Right lung (tissue), 5 donors: Measurements from ENCODE around the gene PDIA5. TPM values are rescaled to one million over a fixed set of nuclear protein-coding genes. Genes with fewer than 3 reads are reported as not detected.

Experiments
- DNase-seq, 2 donors: peaks; one replicate each; pipeline ENCODE4 v3.0.0-alpha.2; 2013
- polyA plus RNA-seq, 5 donors: library from polyadenylated mRNA; unstranded; fragments of 120-200 nt; gene quantifications; one replicate each; pipeline versions ENCODE4 v1.2.1 to v1.2.3, GENCODE V29; 2013; ENCODE audit warnings: inconsistent platforms in 1 of 5, low replicate concordance in 1 of 5; ENCODE audit not compliant: insufficient read length in 5 of 5, insufficient read depth in 1 of 5

PDIA5 gene
- polyA plus RNA-seq, 5 donors, result 25.8 to 33.8 (median 30.6) TPM

GRCh38 chr3:123037015-123037375, 29.8 kb upstream of the PDIA5 start:
- DNase-seq, result no peak

GRCh38 chr3:123038751-123039150, 28.1 kb upstream of the PDIA5 start:
- no peak for DNase-seq

- DNase-seq, result no peak
These were observed 27.6 kb upstream of the PDIA5 start for GRCh38 chr3:123039178-123039577.

- no peak for DNase-seq
These were observed 24.4 kb upstream of the PDIA5 start for GRCh38 chr3:123042413-123042812.

GRCh38 chr3:123044981-123045763, 21.7 kb upstream of the PDIA5 start:
- DNase-seq, result no peak

GRCh38 chr3:123046262-123047061, 20.4 kb upstream of the PDIA5 start:
- no peak for DNase-seq

- DNase-seq, result no peak
These were observed 19.8 kb upstream of the PDIA5 start for GRCh38 chr3:123047062-123047319.

- DNase-seq, result no peak
These were observed 18.2 kb upstream of the PDIA5 start for GRCh38 chr3:123048480-123049237.

- no peak for DNase-seq
These were observed 16.2 kb upstream of the PDIA5 start for GRCh38 chr3:123050666-123051065.

GRCh38 chr3:123053107-123053506, 13.7 kb upstream of the PDIA5 start:
- DNase-seq, result no peak

GRCh38 chr3:123054109-123054778, 12.6 kb upstream of the PDIA5 start:
- no peak for DNase-seq

- DNase-seq, result no peak
These were observed 11.9 kb upstream of the PDIA5 start for GRCh38 chr3:123054931-123055330.

GRCh38 chr3:123055352-123055751, 11.5 kb upstream of the PDIA5 start:
- no peak for DNase-seq

GRCh38 chr3:123058505-123058904, 8.3 kb upstream of the PDIA5 start:
- no peak for DNase-seq

GRCh38 chr3:123060054-123060453, 6.8 kb upstream of the PDIA5 start:
- no peak for DNase-seq

- no peak for DNase-seq
These were observed 5.0 kb upstream of the PDIA5 start for GRCh38 chr3:123061856-123062255.

- DNase-seq, result no peak
These were observed 3.8 kb upstream of the PDIA5 start for GRCh38 chr3:123063034-123063433.

GRCh38 chr3:123064506-123064905, 2.3 kb upstream of the PDIA5 start:
- no peak for DNase-seq

- no peak for DNase-seq
These were observed 1.9 kb upstream of the PDIA5 start for GRCh38 chr3:123064914-123065313.

GRCh38 chr3:123066599-123066895, 278 bp upstream of the PDIA5 start:
- DNase-seq, result no peak

GRCh38 chr3:123067689-123068600, 1.1 kb downstream of the PDIA5 start:
- DNase-seq, result no peak
